ENCODE results near the gene FABP3.

FABP3 gene

GRCh38 chr1:31382379-31382989 lies 9.6 kb upstream of the FABP3 start:
- TF ChIP-seq CTCF (IDR thresholded peaks at IDR 0.05) = no peak

- no peak for TF ChIP-seq CTCF (IDR thresholded peaks at IDR 0.05)
These were observed 8.8 kb upstream of the FABP3 start for GRCh38 chr1:31381394-31382294.

GRCh38 chr1:31380181-31380580 lies 7.3 kb upstream of the FABP3 start:
- no peak for TF ChIP-seq CTCF (IDR thresholded peaks at IDR 0.05)

GRCh38 chr1:31378001-31378400 lies 5.1 kb upstream of the FABP3 start:
- TF ChIP-seq CTCF (IDR thresholded peaks at IDR 0.05) = no peak

- no peak for TF ChIP-seq CTCF (IDR thresholded peaks at IDR 0.05)
These were observed 4.5 kb upstream of the FABP3 start for GRCh38 chr1:31377364-31377863.

GRCh38 chr1:31376375-31377134 lies 3.7 kb upstream of the FABP3 start:
- TF ChIP-seq CTCF (IDR thresholded peaks at IDR 0.05) = no peak

GRCh38 chr1:31374511-31375196 lies 1.8 kb upstream of the FABP3 start:
- no peak for TF ChIP-seq CTCF (IDR thresholded peaks at IDR 0.05)
